Keratinocyte (primary cell): ENCODE results near the gene ZC3H10. TPM values are rescaled to one million over a fixed set of nuclear protein-coding genes. Genes with fewer than 3 reads are reported as not detected.
A peak's percentile ranks its signal among the peaks of the same experiment; 100 is the strongest.

Experiments
- DNase-seq: peaks from one replicate; pipeline ENCODE4 v3.0.0-alpha.2; 2011; ENCODE audit warnings: low read depth, missing footprints, low spot score
- FAIRE-seq: peaks from 2 replicates; lab custom pipeline; 2011; peaks lifted over from hg19 to GRCh38; lab: Jason Lieb, UNC
- H2AFZ ChIP-seq: 2 replicates; pipeline ENCODE4 v1.6.0; 2012; ENCODE audit warnings: low read length, control low read depth, inconsistent platforms; ENCODE audit not compliant: control insufficient read depth
- H3K27ac ChIP-seq: 2 replicates; pipeline ENCODE4 v1.5.1; 2011; ENCODE audit warnings: low read length; ENCODE audit not compliant: control insufficient read depth, insufficient read depth
- H3K27me3 ChIP-seq: 3 replicates; pipeline ENCODE4 v1.6.0; 2011; ENCODE audit warnings: low read length; ENCODE audit not compliant: control insufficient read depth, insufficient read depth; ENCODE audit errors: extremely low read depth
- H3K36me3 ChIP-seq, 2 experiments: 2 replicates in 1 of 2; 3 replicates in 1 of 2; pipeline ENCODE4 v1.5.1; 2011; ENCODE audit warnings: low read length in 2 of 2, mild to moderate bottlenecking in 1 of 2; ENCODE audit not compliant: control insufficient read depth in 2 of 2, insufficient read depth in 2 of 2; ENCODE audit errors: extremely low read depth in 1 of 2
- H3K4me1 ChIP-seq: 3 replicates; pipeline ENCODE4 v1.5.1; 2011; ENCODE audit warnings: low read length; ENCODE audit not compliant: control insufficient read depth, insufficient read depth; ENCODE audit errors: extremely low read depth
- H3K4me2 ChIP-seq: 3 replicates; pipeline ENCODE4 v1.6.0; 2011; ENCODE audit warnings: low read depth, low read length; ENCODE audit not compliant: control insufficient read depth, insufficient read depth; ENCODE audit errors: extremely low read depth
- H3K4me3 ChIP-seq, 3 experiments: fragments of 200-600 bp in 1 of 3; sonication (generic) in 1 of 3; 2 replicates in 2 of 3; 3 replicates in 1 of 3; pipeline ENCODE4 v1.5.1; 2011 to 2016; ENCODE audit warnings: low read length in 3 of 3, mild to moderate bottlenecking in 3 of 3, control low read depth in 2 of 3, inconsistent platforms in 1 of 3, low read depth in 1 of 3, mixed read lengths in 1 of 3, mixed run types in 1 of 3, moderate library complexity in 1 of 3; ENCODE audit not compliant: control insufficient read depth in 2 of 3, insufficient read depth in 2 of 3; ENCODE audit errors: extremely low read depth in 1 of 3
- H3K79me2 ChIP-seq: 2 replicates; pipeline ENCODE4 v1.6.0; 2012; ENCODE audit warnings: low read length; ENCODE audit not compliant: control insufficient read depth, insufficient read depth
- H3K9ac ChIP-seq: 3 replicates; pipeline ENCODE4 v1.6.0; 2011; ENCODE audit warnings: low read length; ENCODE audit not compliant: control insufficient read depth, insufficient read depth; ENCODE audit errors: extremely low read depth
- H3K9me1 ChIP-seq: 3 replicates; pipeline ENCODE4 v1.6.0; 2011; ENCODE audit warnings: low read length; ENCODE audit not compliant: control insufficient read depth, insufficient read depth; ENCODE audit errors: extremely low read depth
- H3K9me3 ChIP-seq: 2 replicates; pipeline ENCODE4 v1.5.1; 2012; ENCODE audit warnings: low read depth, low read length; ENCODE audit not compliant: control insufficient read depth
- H4K20me1 ChIP-seq: 3 replicates; pipeline ENCODE4 v1.6.0; 2011; ENCODE audit warnings: low read length; ENCODE audit not compliant: control insufficient read depth, insufficient read depth; ENCODE audit errors: extremely low read depth
- CTCF ChIP-seq, 3 experiments: IDR thresholded peaks in 1 of 3; conservative IDR thresholded peaks in 1 of 3; optimal IDR thresholded peaks in 1 of 3; 2 replicates in 2 of 3; 3 replicates in 1 of 3; pipeline versions ENCODE3 to v1.5.1; 2011; ENCODE audit warnings: low read length in 3 of 3, mild to moderate bottlenecking in 3 of 3, moderate library complexity in 2 of 3, control low read depth in 1 of 3, inconsistent platforms in 1 of 3; ENCODE audit not compliant: insufficient read depth in 2 of 3; ENCODE audit errors: extremely low read depth in 1 of 3
- EZH2 ChIP-seq: IDR thresholded peaks from one replicate; pipeline ENCODE4 v1.6.1; 2012; ENCODE audit warnings: inconsistent platforms, mild to moderate bottlenecking, low read length, moderate library complexity
- dilution Hi-C: fragments of 300-500 bp; cut with MboI; formaldehyde crosslinking; loops from one replicate; pipeline ENCODE4 v1.7.0; 2020; ENCODE audit warnings: low sequenced_read_pairs; ENCODE audit not compliant: extremely low pct_ligation_motif_present
- polyA plus RNA-seq, 5 experiments: library from polyadenylated mRNA; depleted of rRNA in 3 of 5; stranded (reverse) in 3 of 5; stranded (forward) in 1 of 5; unstranded in 1 of 5; fragments of >200 nt; gene quantifications; 1 replicate in 1 of 5; 2 replicates in 3 of 5; 3 replicates in 1 of 5; pipeline versions ENCODE4 v1.2.1 to v1.2.3, GENCODE V29; 2011 to 2012; ENCODE audit warnings: missing spikeins in 2 of 5, low read depth in 1 of 5, low replicate concordance in 1 of 5

ZC3H10 gene
- polyA plus RNA-seq, 1 donor (not counting 4 experiments of a cell fraction or from before 2014, with no cell fraction given) = 0.85 TPM

- no peak for DNase-seq
- peak overlapping the region; percentile 73 for H3K27ac ChIP-seq
- H4K20me1 ChIP-seq = no peaks in the 10 kb centered on the region
- H3K36me3 ChIP-seq = peaks cover 19% of the 10 kb centered on the region in 2 experiments
- peak overlapping the region; percentile 67 for H3K9ac ChIP-seq
- H3K4me1 ChIP-seq = peaks cover 21% of the 10 kb centered on the region
- peak overlapping the region; percentile 99 for H3K4me2 ChIP-seq
- H3K79me2 ChIP-seq = peaks cover 21% of the 10 kb centered on the region
- H3K27me3 ChIP-seq = no peaks in the 10 kb centered on the region
- H2AFZ ChIP-seq = peak overlapping the region; percentile 68
- no peak for FAIRE-seq
- H3K9me1 ChIP-seq = no peaks in the 10 kb centered on the region
- dilution Hi-C loops = loop anchor here (10.0 kb wide), 1 partner anchor 47 kb away; no protein-coding TSS in a partner anchor
- H3K9me3 ChIP-seq = no peaks in the 10 kb centered on the region
- H3K4me3 ChIP-seq = peak overlapping the region in 2 of 3 experiments; percentile 74 to 76
- TF ChIP-seq CTCF (optimal IDR thresholded peaks at IDR 0.05 in 1 of 3, IDR thresholded peaks at IDR 0.05 in 1 of 3, conservative IDR thresholded peaks at IDR 0.05 in 1 of 3; ENCODE audit: extremely low read depth in 1 of 3, insufficient read depth in 2 of 3, low read length in 3 of 3) = no peak
- no peak for TF ChIP-seq EZH2
Observed at GRCh38 chr12:56127485-56127887, 9.4 kb downstream of the ZC3H10 start.

- H3K9ac ChIP-seq = peak within 1 kb of the TSS; percentile 91
- peaks cover 21% of the 10 kb centered on the region for H3K79me2 ChIP-seq
- peak within 1 kb of the TSS; percentile 68 for H2AFZ ChIP-seq
- H3K4me3 ChIP-seq = peak within 1 kb of the TSS; percentile 83 to 96 (median 94)
- no peaks in the 10 kb centered on the region for H4K20me1 ChIP-seq
- peak within 1 kb of the TSS; percentile 86 for H3K27ac ChIP-seq
- DNase-seq (peak; percentile 99), FAIRE-seq (no peak)
- no peaks in the 10 kb centered on the region for H3K9me3 ChIP-seq
- no peaks in the 10 kb centered on the region for H3K9me1 ChIP-seq
- TF ChIP-seq EZH2 (no peak), CTCF (optimal IDR thresholded peaks at IDR 0.05 in 1 of 3, IDR thresholded peaks at IDR 0.05 in 1 of 3, conservative IDR thresholded peaks at IDR 0.05 in 1 of 3; ENCODE audit: extremely low read depth in 1 of 3, insufficient read depth in 2 of 3, low read length in 3 of 3) (peak in 1 of 3 experiments; percentile 10)
- peaks cover 21% of the 10 kb centered on the region in 2 experiments for H3K36me3 ChIP-seq
- peak within 1 kb of the TSS; percentile 99 for H3K4me2 ChIP-seq
- H3K4me1 ChIP-seq = peaks cover 21% of the 10 kb centered on the region
- no peaks in the 10 kb centered on the region for H3K27me3 ChIP-seq
- dilution Hi-C loops = loop anchor here (10.0 kb wide), 1 partner anchor 47 kb away; no protein-coding TSS in a partner anchor
Observed at GRCh38 chr12:56127888-56128669, 10.0 kb downstream of the ZC3H10 start, which contains the start of gene ESYT1. TSS of gene ESYT1 (plus strand) at chr12:56128267. CDS start at chr12:56128320, 53 bp downstream.
